GM19193 (cell line): ENCODE results near the gene SETBP1.

Experiments
- POLR2A ChIP-seq: IDR thresholded peaks from 4 replicates; pipeline ENCODE4 v1.6.1; 2011; ENCODE audit not compliant: insufficient read depth, insufficient read length; ENCODE audit errors: extremely low read depth

Gene SETBP1

GRCh38 chr18:44668270-44668975, 12.3 kb upstream of the SETBP1 start:
- TF ChIP-seq POLR2A, result no peak

GRCh38 chr18:44671914-44672313, 8.8 kb upstream of the SETBP1 start:
- TF ChIP-seq POLR2A, result no peak

- no peak for TF ChIP-seq POLR2A
Observed at GRCh38 chr18:44672506-44672905, 8.2 kb upstream of the SETBP1 start.

GRCh38 chr18:44673256-44673880, 7.3 kb upstream of the SETBP1 start:
- no peak for TF ChIP-seq POLR2A

- no peak for TF ChIP-seq POLR2A
Observed at GRCh38 chr18:44677933-44678332, 2.8 kb upstream of the SETBP1 start.

GRCh38 chr18:44678725-44679055, 2.0 kb upstream of the SETBP1 start:
- TF ChIP-seq POLR2A, result no peak

- peak; percentile 52 for TF ChIP-seq POLR2A
Observed at GRCh38 chr18:44679056-44679913, 1.4 kb upstream of the SETBP1 start.

GRCh38 chr18:44679914-44680272, 795 bp upstream of the SETBP1 start:
- no peak for TF ChIP-seq POLR2A

GRCh38 chr18:44681076-44681970, 635 bp downstream of the SETBP1 start:
- no peak for TF ChIP-seq POLR2A

- TF ChIP-seq POLR2A, result no peak
Observed at GRCh38 chr18:44682201-44682870, 1.6 kb downstream of the SETBP1 start.

- TF ChIP-seq POLR2A, result no peak
Observed at GRCh38 chr18:44682871-44683221, 2.2 kb downstream of the SETBP1 start.

GRCh38 chr18:44683556-44683955, 2.9 kb downstream of the SETBP1 start:
- TF ChIP-seq POLR2A, result no peak

GRCh38 chr18:44685296-44685695, 4.6 kb downstream of the SETBP1 start:
- no peak for TF ChIP-seq POLR2A

GRCh38 chr18:44686156-44686555, 5.5 kb downstream of the SETBP1 start:
- TF ChIP-seq POLR2A, result no peak
